ENCODE results near the gene TP53TG5. TPM values are rescaled to one million over a fixed set of nuclear protein-coding genes. Genes with fewer than 3 reads are reported as not detected.

The TP53TG5 gene
- total RNA-seq, 1 experiment from 2014 or later, result 0.85 TPM

- ATAC-seq (peak; percentile 63), DNase-seq (ENCODE audit: low spot score) (peak; percentile 68)
- Mint-ChIP-seq H3K27ac (peak within 1 kb of the TSS; percentile 19), H3K4me3 (peak within 1 kb of the TSS; percentile 89), H3K27me3 (ENCODE audit: low read depth) (no peaks in the 10 kb centered on the region), H3K36me3 (no peaks in the 10 kb centered on the region), H3K9me3 (no peaks in the 10 kb centered on the region), H3K4me1 (peaks cover 45% of the 10 kb centered on the region)
- ChIA-PET POLR2A (interaction anchor here (1.3 to 2.3 kb wide), 4 partner anchors 13 to 59 kb away, joined by 4 to 9 read pairs (median 7); partner anchors contain the start of gene SYS1), CTCF (interaction anchor here (0.7 to 4.3 kb wide), 13 partner anchors 10 to 423 kb away, joined by 3 to 17 read pairs (median 4); partner anchors contain the start of gene SYS1)
- TF ChIP-seq ZNF232 (CRISPR knock-in tag; IDR thresholded peaks at IDR 0.05), result no peak
- 0 out of 2 replicates have a peak, but pooled peaks have one; percentile 24 for TF ChIP-seq ETV6 (CRISPR knock-in tag; IDR thresholded peaks at IDR 0.05)
- peak; percentile 44; the same call in 1 of the 2 replicates for TF ChIP-seq FOXP1 (CRISPR knock-in tag; IDR thresholded peaks at IDR 0.05; ENCODE audit: borderline replicate concordance)
- no peak for TF ChIP-seq NFYB (CRISPR knock-in tag; conservative IDR thresholded peaks at IDR 0.05; ENCODE audit: low read depth)
- peak; percentile 22; the same call in 1 of the 2 replicates for TF ChIP-seq ZNF423 (CRISPR knock-in tag; IDR thresholded peaks at IDR 0.05)
- TF ChIP-seq NFE2L1 (CRISPR knock-in tag; IDR thresholded peaks at IDR 0.05), result no peak
- TF ChIP-seq TCF7 (CRISPR knock-in tag; IDR thresholded peaks at IDR 0.05; ENCODE audit: low read depth), result no peak
- TF ChIP-seq, protein P1, sequence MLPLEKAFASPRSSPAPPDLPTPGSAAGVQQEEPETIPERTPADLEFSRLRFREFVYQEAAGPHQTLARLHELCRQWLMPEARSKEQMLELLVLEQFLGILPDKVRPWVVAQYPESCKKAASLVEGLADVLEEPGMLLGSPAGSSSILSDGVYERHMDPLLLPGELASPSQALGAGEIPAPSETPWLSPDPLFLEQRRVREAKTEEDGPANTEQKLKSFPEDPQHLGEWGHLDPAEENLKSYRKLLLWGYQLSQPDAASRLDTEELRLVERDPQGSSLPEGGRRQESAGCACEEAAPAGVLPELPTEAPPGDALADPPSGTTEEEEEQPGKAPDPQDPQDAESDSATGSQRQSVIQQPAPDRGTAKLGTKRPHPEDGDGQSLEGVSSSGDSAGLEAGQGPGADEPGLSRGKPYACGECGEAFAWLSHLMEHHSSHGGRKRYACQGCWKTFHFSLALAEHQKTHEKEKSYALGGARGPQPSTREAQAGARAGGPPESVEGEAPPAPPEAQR (CRISPR knock-in tag; IDR thresholded peaks at IDR 0.05), result no peak
- TF ChIP-seq, protein P2, sequence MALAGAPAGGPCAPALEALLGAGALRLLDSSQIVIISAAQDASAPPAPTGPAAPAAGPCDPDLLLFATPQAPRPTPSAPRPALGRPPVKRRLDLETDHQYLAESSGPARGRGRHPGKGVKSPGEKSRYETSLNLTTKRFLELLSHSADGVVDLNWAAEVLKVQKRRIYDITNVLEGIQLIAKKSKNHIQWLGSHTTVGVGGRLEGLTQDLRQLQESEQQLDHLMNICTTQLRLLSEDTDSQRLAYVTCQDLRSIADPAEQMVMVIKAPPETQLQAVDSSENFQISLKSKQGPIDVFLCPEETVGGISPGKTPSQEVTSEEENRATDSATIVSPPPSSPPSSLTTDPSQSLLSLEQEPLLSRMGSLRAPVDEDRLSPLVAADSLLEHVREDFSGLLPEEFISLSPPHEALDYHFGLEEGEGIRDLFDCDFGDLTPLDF (CRISPR knock-in tag; IDR thresholded peaks at IDR 0.05), result no peak
- no peak for TF ChIP-seq ELF4 (CRISPR knock-in tag; IDR thresholded peaks at IDR 0.05; ENCODE audit: low read depth)
- TF ChIP-seq FOXP4 (CRISPR knock-in tag; IDR thresholded peaks at IDR 0.05), result peak; percentile 44; the same call in 1 of the 2 replicates
- no peak; the same call in 1 of the 2 replicates for TF ChIP-seq E2F5 (CRISPR knock-in tag; IDR thresholded peaks at IDR 0.05)
- TF ChIP-seq ATF1 (CRISPR knock-in tag; IDR thresholded peaks at IDR 0.05), result no peak
- TF ChIP-seq GABPB1 (CRISPR knock-in tag; IDR thresholded peaks at IDR 0.05), result peak; percentile 56; the same call in 1 of the 2 replicates
- TF ChIP-seq, protein P3, sequence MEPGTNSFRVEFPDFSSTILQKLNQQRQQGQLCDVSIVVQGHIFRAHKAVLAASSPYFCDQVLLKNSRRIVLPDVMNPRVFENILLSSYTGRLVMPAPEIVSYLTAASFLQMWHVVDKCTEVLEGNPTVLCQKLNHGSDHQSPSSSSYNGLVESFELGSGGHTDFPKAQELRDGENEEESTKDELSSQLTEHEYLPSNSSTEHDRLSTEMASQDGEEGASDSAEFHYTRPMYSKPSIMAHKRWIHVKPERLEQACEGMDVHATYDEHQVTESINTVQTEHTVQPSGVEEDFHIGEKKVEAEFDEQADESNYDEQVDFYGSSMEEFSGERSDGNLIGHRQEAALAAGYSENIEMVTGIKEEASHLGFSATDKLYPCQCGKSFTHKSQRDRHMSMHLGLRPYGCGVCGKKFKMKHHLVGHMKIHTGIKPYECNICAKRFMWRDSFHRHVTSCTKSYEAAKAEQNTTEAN (CRISPR knock-in tag; IDR thresholded peaks at IDR 0.05), result no peak
- TF ChIP-seq, protein P4, sequence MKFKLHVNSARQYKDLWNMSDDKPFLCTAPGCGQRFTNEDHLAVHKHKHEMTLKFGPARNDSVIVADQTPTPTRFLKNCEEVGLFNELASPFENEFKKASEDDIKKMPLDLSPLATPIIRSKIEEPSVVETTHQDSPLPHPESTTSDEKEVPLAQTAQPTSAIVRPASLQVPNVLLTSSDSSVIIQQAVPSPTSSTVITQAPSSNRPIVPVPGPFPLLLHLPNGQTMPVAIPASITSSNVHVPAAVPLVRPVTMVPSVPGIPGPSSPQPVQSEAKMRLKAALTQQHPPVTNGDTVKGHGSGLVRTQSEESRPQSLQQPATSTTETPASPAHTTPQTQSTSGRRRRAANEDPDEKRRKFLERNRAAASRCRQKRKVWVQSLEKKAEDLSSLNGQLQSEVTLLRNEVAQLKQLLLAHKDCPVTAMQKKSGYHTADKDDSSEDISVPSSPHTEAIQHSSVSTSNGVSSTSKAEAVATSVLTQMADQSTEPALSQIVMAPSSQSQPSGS (CRISPR knock-in tag; IDR thresholded peaks at IDR 0.05; ENCODE audit: borderline replicate concordance, low read depth), result no peak
- TF ChIP-seq AFF4 (CRISPR knock-in tag; IDR thresholded peaks at IDR 0.05; ENCODE audit: borderline replicate concordance), result no peak
- no peak for TF ChIP-seq NR3C1 (CRISPR knock-in tag; conservative IDR thresholded peaks at IDR 0.05; ENCODE audit: low read depth)
- peak; percentile 72 for TF ChIP-seq SP1 (CRISPR knock-in tag; conservative IDR thresholded peaks at IDR 0.05)
- TF ChIP-seq ZNF138 (CRISPR knock-in tag; conservative IDR thresholded peaks at IDR 0.05), result no peak
- TF ChIP-seq, protein P5, sequence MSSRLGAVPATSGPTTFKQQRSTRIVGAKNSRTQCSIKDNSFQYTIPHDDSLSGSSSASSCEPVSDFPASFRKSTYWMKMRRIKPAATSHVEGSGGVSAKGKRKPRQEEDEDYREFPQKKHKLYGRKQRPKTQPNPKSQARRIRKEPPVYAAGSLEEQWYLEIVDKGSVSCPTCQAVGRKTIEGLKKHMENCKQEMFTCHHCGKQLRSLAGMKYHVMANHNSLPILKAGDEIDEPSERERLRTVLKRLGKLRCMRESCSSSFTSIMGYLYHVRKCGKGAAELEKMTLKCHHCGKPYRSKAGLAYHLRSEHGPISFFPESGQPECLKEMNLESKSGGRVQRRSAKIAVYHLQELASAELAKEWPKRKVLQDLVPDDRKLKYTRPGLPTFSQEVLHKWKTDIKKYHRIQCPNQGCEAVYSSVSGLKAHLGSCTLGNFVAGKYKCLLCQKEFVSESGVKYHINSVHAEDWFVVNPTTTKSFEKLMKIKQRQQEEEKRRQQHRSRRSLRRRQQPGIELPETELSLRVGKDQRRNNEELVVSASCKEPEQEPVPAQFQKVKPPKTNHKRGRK (CRISPR knock-in tag; IDR thresholded peaks at IDR 0.05; ENCODE audit: borderline replicate concordance), result no peak
- TF ChIP-seq ZNF317 (CRISPR knock-in tag; IDR thresholded peaks at IDR 0.05; ENCODE audit: borderline replicate concordance, low read depth), result no peak
Measured at GRCh38 chr20:45347936-45348778, 30.0 kb downstream of the TP53TG5 start, which contains the start of gene SDC4. SDC4 (minus strand) TSS chr20:45348424; CDS start chr20:45348384, 40 bp downstream.
